Activated CD4-positive, alpha-beta T cell treated with anti-CD3 and anti-CD28 coated beads, Interleukin-2, amount 10 ng/mL, durations not matched to agents 7 days and 5 days (primary cell): ENCODE results near the gene SOWAHA. TPM values are rescaled to one million over a fixed set of nuclear protein-coding genes. Genes with fewer than 3 reads are reported as not detected.

Experiments used
- CTCF ChIA-PET: fragments of 350-600 bp; sonication (Branson Sonifier 250); formaldehyde crosslinking; loops from one replicate; lab custom pipeline; 2021; ENCODE audit warnings: antibody characterized with exemption; lab: Charles Lee
- POLR2A ChIA-PET: fragments of 350-600 bp; sonication (Branson Sonifier 250); formaldehyde crosslinking; loops from one replicate; lab custom pipeline; 2021; ENCODE audit warnings: antibody characterized with exemption; lab: Charles Lee
- DNase-seq: peaks from one replicate; pipeline ENCODE4 v3.0.0-alpha.2; 2020
- H3K27ac Mint-ChIP-seq: one replicate; pipeline ENCODE4 v1.8.0; 2021; ENCODE audit warnings: mild to moderate bottlenecking, moderate library complexity, mixed read lengths
- H3K27me3 Mint-ChIP-seq: one replicate; pipeline ENCODE4 v1.8.0; 2021; ENCODE audit warnings: mixed read lengths
- H3K36me3 Mint-ChIP-seq: one replicate; pipeline ENCODE4 v1.8.0; 2021; ENCODE audit warnings: low read depth, mixed read lengths
- H3K4me1 Mint-ChIP-seq: one replicate; pipeline ENCODE4 v1.8.0; 2021; ENCODE audit warnings: mixed read lengths
- H3K4me3 Mint-ChIP-seq: one replicate; pipeline ENCODE4 v1.8.0; 2021; ENCODE audit warnings: mild to moderate bottlenecking, moderate library complexity, mixed read lengths
- H3K9me3 Mint-ChIP-seq: one replicate; pipeline ENCODE4 v1.8.0; 2021; ENCODE audit warnings: mixed read lengths
- total RNA-seq, 2 experiments: library from RNA; stranded (reverse); gene quantifications; one replicate each; pipeline ENCODE4 v1.2.3, GENCODE V29; 2021

SOWAHA gene
- total RNA-seq, 2 experiments from 2014 or later: not detected

GRCh38 chr5:132814503-132815294 lies 1.6 kb downstream of the SOWAHA start:
- Mint-ChIP-seq H3K4me1 (peaks cover 11% of the 10 kb centered on the region), H3K27me3 (peaks cover 54% of the 10 kb centered on the region)
- POLR2A ChIA-PET: no interaction called here

GRCh38 chr5:132815454-132815853 lies 2.4 kb downstream of the SOWAHA start:
- H3K4me1 Mint-ChIP-seq: peaks cover 19% of the 10 kb centered on the region
- no peak overlapping the region for H3K27ac Mint-ChIP-seq
- DNase-seq: no peak
- peaks cover 54% of the 10 kb centered on the region for H3K27me3 Mint-ChIP-seq
- H3K9me3 Mint-ChIP-seq: no peaks in the 10 kb centered on the region
- POLR2A ChIA-PET: no interaction called here
- CTCF ChIA-PET: interaction anchor here (0.6 to 2.1 kb wide), 6 partner anchors 7 to 289 kb away, joined by 3 to 7 read pairs (median 3); no protein-coding TSS in a partner anchor
- no peaks in the 10 kb centered on the region for H3K36me3 Mint-ChIP-seq
- H3K4me3 Mint-ChIP-seq: peak overlapping the region; percentile 48

More at GRCh38 chr5:132814503-132815294, 1.6 kb downstream of the SOWAHA start:
- H3K9me3 Mint-ChIP-seq: no peaks in the 10 kb centered on the region
- no peaks in the 10 kb centered on the region for H3K36me3 Mint-ChIP-seq
- no peak for DNase-seq
- H3K4me3 Mint-ChIP-seq: peak overlapping the region; percentile 48
- CTCF ChIA-PET: interaction anchor here (0.6 to 2.1 kb wide), 11 partner anchors 7 to 431 kb away, joined by 3 to 7 read pairs (median 3); partner anchors contain the start of gene SHROOM1
- H3K27ac Mint-ChIP-seq: no peak overlapping the region

GRCh38 chr5:132816083-132816482 lies 3.0 kb downstream of the SOWAHA start:
- Mint-ChIP-seq H3K36me3 (no peaks in the 10 kb centered on the region), H3K9me3 (no peaks in the 10 kb centered on the region), H3K4me3 (no peak overlapping the region), H3K4me1 (peaks cover 19% of the 10 kb centered on the region), H3K27me3 (peaks cover 49% of the 10 kb centered on the region), H3K27ac (no peak overlapping the region)
- ChIA-PET CTCF (interaction anchor here (1.0 to 1.7 kb wide), 3 partner anchors 14 to 315 kb away, joined by 3 to 4 read pairs (median 3); partner anchors contain the start of gene SHROOM1), POLR2A (no interaction called here)
- no peak for DNase-seq

- Mint-ChIP-seq H3K27ac (no peak overlapping the region), H3K27me3 (peaks cover 47% of the 10 kb centered on the region), H3K9me3 (no peaks in the 10 kb centered on the region), H3K4me1 (peaks cover 19% of the 10 kb centered on the region), H3K4me3 (no peak overlapping the region), H3K36me3 (no peaks in the 10 kb centered on the region)
- DNase-seq: no peak
- ChIA-PET CTCF (interaction anchor here (1.0 to 1.7 kb wide), 4 partner anchors 13 to 320 kb away, joined by 3 to 4 read pairs (median 3); partner anchors contain the start of gene SHROOM1), POLR2A (no interaction called here)
Measured at GRCh38 chr5:132816554-132816953, 3.5 kb downstream of the SOWAHA start.

- H3K36me3 Mint-ChIP-seq: no peaks in the 10 kb centered on the region
- H3K27me3 Mint-ChIP-seq: peaks cover 47% of the 10 kb centered on the region
- no peak overlapping the region for H3K27ac Mint-ChIP-seq
- H3K4me3 Mint-ChIP-seq: no peak overlapping the region
- ChIA-PET POLR2A (no interaction called here), CTCF (interaction anchor here (1.0 to 4.7 kb wide), 7 partner anchors 8 to 321 kb away, joined by 3 to 45 read pairs (median 4); partner anchors contain the start of gene SHROOM1)
- H3K9me3 Mint-ChIP-seq: no peaks in the 10 kb centered on the region
- DNase-seq: no peak
- H3K4me1 Mint-ChIP-seq: peaks cover 19% of the 10 kb centered on the region
Measured at GRCh38 chr5:132817011-132817410, 3.9 kb downstream of the SOWAHA start.

GRCh38 chr5:132819468-132819867 lies 6.4 kb downstream of the SOWAHA start:
- no peak for DNase-seq
- Mint-ChIP-seq H3K27me3 (peaks cover 47% of the 10 kb centered on the region), H3K4me1 (peaks cover 12% of the 10 kb centered on the region), H3K9me3 (no peaks in the 10 kb centered on the region), H3K36me3 (no peaks in the 10 kb centered on the region), H3K4me3 (peak overlapping the region; percentile 45), H3K27ac (no peak overlapping the region)
- ChIA-PET CTCF (interaction anchor here (0.7 to 4.7 kb wide), 27 partner anchors 10 to 579 kb away, joined by 3 to 45 read pairs (median 4); partner anchors contain the start of genes KIF3A, SHROOM1 and SLC22A5), POLR2A (no interaction called here)

GRCh38 chr5:132820162-132820754 lies 7.2 kb downstream of the SOWAHA start:
- peaks cover 49% of the 10 kb centered on the region for H3K27me3 Mint-ChIP-seq
- H3K36me3 Mint-ChIP-seq: no peaks in the 10 kb centered on the region
- H3K4me3 Mint-ChIP-seq: no peak overlapping the region
- DNase-seq: peak; percentile 92
- no peaks in the 10 kb centered on the region for H3K9me3 Mint-ChIP-seq
- POLR2A ChIA-PET: no interaction called here
- CTCF ChIA-PET: interaction anchor here (0.6 to 4.7 kb wide), 35 partner anchors 9 to 580 kb away, joined by 3 to 45 read pairs (median 4); partner anchors contain the start of genes KIF3A, SHROOM1 and SLC22A5
- peaks cover 12% of the 10 kb centered on the region for H3K4me1 Mint-ChIP-seq
- no peak overlapping the region for H3K27ac Mint-ChIP-seq

GRCh38 chr5:132821350-132821749 lies 8.2 kb downstream of the SOWAHA start:
- Mint-ChIP-seq H3K27ac (no peak overlapping the region), H3K27me3 (peaks cover 49% of the 10 kb centered on the region), H3K4me3 (no peak overlapping the region), H3K9me3 (no peaks in the 10 kb centered on the region), H3K36me3 (no peaks in the 10 kb centered on the region), H3K4me1 (peaks cover 12% of the 10 kb centered on the region)
- ChIA-PET POLR2A (no interaction called here), CTCF (interaction anchor here (0.9 to 4.7 kb wide), 13 partner anchors 7 to 436 kb away, joined by 3 to 45 read pairs (median 9); partner anchors contain the start of genes KIF3A and SHROOM1)
- no peak for DNase-seq

GRCh38 chr5:132821791-132822190 lies 8.7 kb downstream of the SOWAHA start:
- peaks cover 12% of the 10 kb centered on the region for H3K4me1 Mint-ChIP-seq
- ChIA-PET POLR2A (no interaction called here), CTCF (interaction anchor here (0.9 to 4.7 kb wide), 7 partner anchors 7 to 436 kb away, joined by 3 to 45 read pairs (median 9); partner anchors contain the start of gene SHROOM1)
- peaks cover 54% of the 10 kb centered on the region for H3K27me3 Mint-ChIP-seq
- H3K9me3 Mint-ChIP-seq: no peaks in the 10 kb centered on the region
- no peaks in the 10 kb centered on the region for H3K36me3 Mint-ChIP-seq
- no peak overlapping the region for H3K4me3 Mint-ChIP-seq
- H3K27ac Mint-ChIP-seq: no peak overlapping the region
- DNase-seq: no peak

GRCh38 chr5:132822650-132823480 lies 9.8 kb downstream of the SOWAHA start:
- Mint-ChIP-seq H3K27ac (no peak overlapping the region), H3K4me1 (peaks cover 12% of the 10 kb centered on the region), H3K27me3 (peaks cover 64% of the 10 kb centered on the region), H3K4me3 (no peak overlapping the region), H3K36me3 (no peaks in the 10 kb centered on the region), H3K9me3 (no peaks in the 10 kb centered on the region)
- DNase-seq: no peak
- CTCF ChIA-PET: interaction anchor here (1.1 to 1.8 kb wide), 3 partner anchors 9 to 455 kb away, joined by 3 to 7 read pairs (median 4); no protein-coding TSS in a partner anchor
- POLR2A ChIA-PET: no interaction called here

GRCh38 chr5:132823481-132824050 lies 10.5 kb downstream of the SOWAHA start:
- no peak overlapping the region for H3K4me3 Mint-ChIP-seq
- no peak for DNase-seq
- H3K27me3 Mint-ChIP-seq: peaks cover 69% of the 10 kb centered on the region
- POLR2A ChIA-PET: no interaction called here
- H3K9me3 Mint-ChIP-seq: no peaks in the 10 kb centered on the region
- H3K4me1 Mint-ChIP-seq: peaks cover 12% of the 10 kb centered on the region
- no peaks in the 10 kb centered on the region for H3K36me3 Mint-ChIP-seq
- CTCF ChIA-PET: interaction anchor here (1.1 to 1.5 kb wide), 3 partner anchors 10 to 456 kb away, joined by 3 to 4 read pairs (median 3); no protein-coding TSS in a partner anchor
- H3K27ac Mint-ChIP-seq: no peak overlapping the region
